ENCODE data around the gene NACC2.

Gene NACC2

DNA sequence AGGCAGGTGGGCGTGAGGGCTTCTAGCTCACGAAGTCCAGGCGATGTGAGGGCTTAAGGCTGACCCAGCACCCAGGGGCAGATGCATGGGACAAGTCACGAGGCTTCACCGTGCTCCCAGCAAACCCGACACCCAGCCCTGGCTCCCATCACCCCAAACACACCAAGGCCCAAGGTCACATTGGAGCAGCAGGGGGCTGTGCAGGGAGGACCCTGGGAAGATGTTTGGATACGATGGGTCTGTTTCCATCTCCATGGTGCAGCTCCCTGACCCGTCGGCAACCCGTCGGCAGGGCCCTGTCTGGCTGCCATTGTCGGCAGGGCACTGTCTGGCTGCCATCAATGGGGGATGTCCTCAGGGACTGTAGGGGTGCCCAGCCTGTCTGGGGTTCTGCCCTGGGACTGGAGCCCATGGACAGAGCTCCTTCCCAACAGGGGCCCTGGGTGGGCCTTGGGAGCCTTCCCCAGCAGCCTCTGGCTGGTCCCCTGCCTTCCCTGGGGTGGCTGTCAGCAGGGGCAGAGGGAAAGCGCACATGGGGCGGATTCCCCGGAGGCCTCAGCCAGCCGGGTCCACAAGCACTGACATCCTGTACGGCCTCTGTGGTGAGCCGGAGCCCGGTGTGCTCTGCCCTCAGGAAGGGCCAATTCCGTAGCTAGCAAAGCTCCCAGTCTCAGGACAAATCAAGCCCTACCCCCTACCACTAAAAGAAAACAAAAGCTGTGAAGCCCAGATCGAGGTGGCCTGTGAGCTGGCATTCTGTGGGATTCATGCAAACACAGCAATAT lies 47.1 kb downstream of the NACC2 start:
- Histone ChIP-seq H4K91ac (ENCODE audit: low read depth, low read length) (no peak overlapping the region), H3K14ac (ENCODE audit: low read length) (no peak overlapping the region), H2BK120ac (ENCODE audit: insufficient read depth, low read length, poor library complexity) (no peak overlapping the region), H4K12ac (ENCODE audit: low read depth, low read length) (no peak overlapping the region), H3K36me3 (ENCODE audit: control insufficient read depth in 1 of 2, insufficient read depth in 2 of 2, low read length in 2 of 2) (peaks cover 37 to 44% of the 10 kb centered on the region in 2 experiments), H3K9me3 (ENCODE audit: insufficient read depth, low read depth, low read length) (no peaks in the 10 kb centered on the region), H4K8ac (ENCODE audit: low read depth, low read length) (no peak overlapping the region), H3K79me1 (ENCODE audit: low read length) (peaks cover 17% of the 10 kb centered on the region), H3K4me1 (ENCODE audit: control insufficient read depth in 1 of 2, insufficient read depth in 2 of 2, low read length in 2 of 2) (peaks cover 8 to 18% of the 10 kb centered on the region in 2 experiments), H3K27ac (ENCODE audit: low read depth, low read length) (no peak overlapping the region), H2AFZ (ENCODE audit: insufficient read depth, low read length, poor library complexity) (no peak overlapping the region), H3K4me2 (ENCODE audit: low read length) (no peak overlapping the region), H3K4me3 (ENCODE audit: low read depth, low read length) (no peak overlapping the region), H3K79me2 (ENCODE audit: control insufficient read depth, insufficient read depth, low read length, poor library complexity) (peaks cover 7% of the 10 kb centered on the region), H2BK5ac (ENCODE audit: low read depth, low read length, poor library complexity) (no peak overlapping the region), H3K23ac (ENCODE audit: low read length) (no peak overlapping the region), H2BK12ac (ENCODE audit: low read length) (no peak overlapping the region), H3K18ac (ENCODE audit: low read length) (no peak overlapping the region), H2AK5ac (ENCODE audit: low read length) (no peak overlapping the region), H3K4ac (ENCODE audit: low read depth, low read length) (no peak overlapping the region), H3K9ac (ENCODE audit: low read length) (no peak overlapping the region), H3K27me3 (ENCODE audit: insufficient read depth, low read length) (no peaks in the 10 kb centered on the region)
- no peak for DNase-seq
- no CpG with 5 or more reads among the region's 21 CpGs for WGBS (ENCODE audit: extremely low coverage, insufficient coverage, insufficient read length)

DNA sequence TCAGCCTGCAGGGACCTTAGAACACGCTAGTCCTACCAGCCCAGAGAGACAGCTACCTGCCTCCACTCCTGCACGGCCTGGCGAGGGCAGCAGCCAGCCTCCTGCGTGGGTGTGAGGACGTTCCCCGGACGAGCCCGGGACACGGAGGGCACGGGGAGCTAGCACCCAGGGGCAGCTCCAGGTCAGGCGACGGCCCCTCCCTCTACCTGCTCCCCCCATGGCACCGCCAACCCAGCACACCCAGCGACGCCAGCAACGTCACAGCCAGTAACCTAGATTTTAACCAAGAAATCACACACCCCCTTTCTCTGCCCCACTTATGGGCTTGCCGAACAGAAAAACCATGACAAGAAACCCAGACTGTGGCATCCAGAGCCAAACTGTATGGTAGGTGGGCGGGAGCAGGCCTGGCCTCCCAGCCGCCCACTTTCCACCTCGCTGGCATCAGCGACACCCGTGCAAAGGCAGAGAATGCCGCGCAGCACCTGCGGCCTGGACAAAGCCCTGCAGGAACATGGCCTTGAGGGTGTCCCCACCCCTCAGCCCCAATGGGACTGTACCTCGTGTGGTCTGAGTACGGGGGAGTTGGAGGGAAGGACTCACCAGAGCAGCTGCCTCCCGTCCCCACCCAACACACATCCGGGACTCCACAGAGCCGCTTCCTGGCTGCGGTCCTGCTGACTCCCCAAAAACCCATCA lies 47.9 kb downstream of the NACC2 start:
- Histone ChIP-seq H3K4ac (ENCODE audit: low read depth, low read length) (no peak overlapping the region), H4K91ac (ENCODE audit: low read depth, low read length) (no peak overlapping the region), H2AFZ (ENCODE audit: insufficient read depth, low read length, poor library complexity) (no peak overlapping the region), H2AK5ac (ENCODE audit: low read length) (no peak overlapping the region), H4K8ac (ENCODE audit: low read depth, low read length) (no peak overlapping the region), H3K4me3 (ENCODE audit: low read depth, low read length) (no peak overlapping the region), H3K9ac (ENCODE audit: low read length) (no peak overlapping the region), H3K4me2 (ENCODE audit: low read length) (no peak overlapping the region), H2BK12ac (ENCODE audit: low read length) (no peak overlapping the region), H3K79me2 (ENCODE audit: control insufficient read depth, insufficient read depth, low read length, poor library complexity) (peaks cover 4% of the 10 kb centered on the region), H4K12ac (ENCODE audit: low read depth, low read length) (no peak overlapping the region), H3K9me3 (ENCODE audit: insufficient read depth, low read depth, low read length) (no peaks in the 10 kb centered on the region), H3K36me3 (ENCODE audit: control insufficient read depth in 1 of 2, insufficient read depth in 2 of 2, low read length in 2 of 2) (peaks cover 37 to 44% of the 10 kb centered on the region in 2 experiments), H2BK120ac (ENCODE audit: insufficient read depth, low read length, poor library complexity) (no peak overlapping the region), H2BK5ac (ENCODE audit: low read depth, low read length, poor library complexity) (no peak overlapping the region), H3K23ac (ENCODE audit: low read length) (no peak overlapping the region), H3K79me1 (ENCODE audit: low read length) (peaks cover 10% of the 10 kb centered on the region), H3K18ac (ENCODE audit: low read length) (no peak overlapping the region), H3K4me1 (ENCODE audit: control insufficient read depth in 1 of 2, insufficient read depth in 2 of 2, low read length in 2 of 2) (peaks cover 2 to 11% of the 10 kb centered on the region in 2 experiments), H3K27me3 (ENCODE audit: insufficient read depth, low read length) (no peaks in the 10 kb centered on the region), H3K27ac (ENCODE audit: low read depth, low read length) (no peak overlapping the region), H3K14ac (ENCODE audit: low read length) (no peak overlapping the region)
- no CpG with 5 or more reads among the region's 31 CpGs for WGBS (ENCODE audit: extremely low coverage, insufficient coverage, insufficient read length)
- DNase-seq = no peak

DNA sequence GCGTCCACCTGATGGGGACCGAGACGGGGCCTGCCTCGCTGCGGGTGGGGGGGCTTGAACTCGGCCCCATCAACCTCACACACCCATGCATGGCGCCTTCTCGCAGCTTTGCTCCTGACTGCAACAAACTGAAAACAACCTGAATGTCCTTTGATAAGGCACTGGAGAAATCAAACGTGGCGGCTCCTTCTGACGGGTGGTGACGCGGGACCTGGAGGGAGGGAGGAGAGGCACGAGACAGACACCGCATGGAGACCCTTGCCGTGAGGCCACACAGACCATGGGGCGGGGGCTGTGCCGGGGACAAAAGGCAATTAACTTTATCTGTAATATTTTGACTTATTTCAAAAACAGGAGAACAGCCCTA lies 48.6 kb downstream of the NACC2 start:
- peaks cover 7% of the 10 kb centered on the region for H3K79me1 ChIP-seq (ENCODE audit: low read length)
- H3K23ac ChIP-seq (ENCODE audit: low read length) = no peak overlapping the region
- no peak overlapping the region for H3K4me3 ChIP-seq (ENCODE audit: low read depth, low read length)
- H2BK120ac ChIP-seq (ENCODE audit: insufficient read depth, low read length, poor library complexity) = no peak overlapping the region
- no peak overlapping the region for H3K9ac ChIP-seq (ENCODE audit: low read length)
- H3K9me3 ChIP-seq (ENCODE audit: insufficient read depth, low read depth, low read length) = no peaks in the 10 kb centered on the region
- no peaks in the 10 kb centered on the region for H3K27me3 ChIP-seq (ENCODE audit: insufficient read depth, low read length)
- no peak overlapping the region for H4K91ac ChIP-seq (ENCODE audit: low read depth, low read length)
- no peak overlapping the region for H2BK12ac ChIP-seq (ENCODE audit: low read length)
- no peak overlapping the region for H4K8ac ChIP-seq (ENCODE audit: low read depth, low read length)
- no CpG with 5 or more reads among the region's 18 CpGs for WGBS (ENCODE audit: extremely low coverage, insufficient coverage, insufficient read length)
- no peak overlapping the region for H2BK5ac ChIP-seq (ENCODE audit: low read depth, low read length, poor library complexity)
- H3K18ac ChIP-seq (ENCODE audit: low read length) = no peak overlapping the region
- no peak overlapping the region for H4K12ac ChIP-seq (ENCODE audit: low read depth, low read length)
- no peak overlapping the region for H2AFZ ChIP-seq (ENCODE audit: insufficient read depth, low read length, poor library complexity)
- H3K14ac ChIP-seq (ENCODE audit: low read length) = no peak overlapping the region
- H3K79me2 ChIP-seq (ENCODE audit: control insufficient read depth, insufficient read depth, low read length, poor library complexity) = peaks cover 2% of the 10 kb centered on the region
- peaks cover 2 to 11% of the 10 kb centered on the region in 2 experiments for H3K4me1 ChIP-seq (ENCODE audit: control insufficient read depth in 1 of 2, insufficient read depth in 2 of 2, low read length in 2 of 2)
- no peak overlapping the region for H3K4ac ChIP-seq (ENCODE audit: low read depth, low read length)
- DNase-seq = no peak
- no peak overlapping the region for H2AK5ac ChIP-seq (ENCODE audit: low read length)
- peaks cover 37 to 44% of the 10 kb centered on the region in 2 experiments for H3K36me3 ChIP-seq (ENCODE audit: control insufficient read depth in 1 of 2, insufficient read depth in 2 of 2, low read length in 2 of 2)
- H3K27ac ChIP-seq (ENCODE audit: low read depth, low read length) = no peak overlapping the region
- H3K4me2 ChIP-seq (ENCODE audit: low read length) = no peak overlapping the region

DNA sequence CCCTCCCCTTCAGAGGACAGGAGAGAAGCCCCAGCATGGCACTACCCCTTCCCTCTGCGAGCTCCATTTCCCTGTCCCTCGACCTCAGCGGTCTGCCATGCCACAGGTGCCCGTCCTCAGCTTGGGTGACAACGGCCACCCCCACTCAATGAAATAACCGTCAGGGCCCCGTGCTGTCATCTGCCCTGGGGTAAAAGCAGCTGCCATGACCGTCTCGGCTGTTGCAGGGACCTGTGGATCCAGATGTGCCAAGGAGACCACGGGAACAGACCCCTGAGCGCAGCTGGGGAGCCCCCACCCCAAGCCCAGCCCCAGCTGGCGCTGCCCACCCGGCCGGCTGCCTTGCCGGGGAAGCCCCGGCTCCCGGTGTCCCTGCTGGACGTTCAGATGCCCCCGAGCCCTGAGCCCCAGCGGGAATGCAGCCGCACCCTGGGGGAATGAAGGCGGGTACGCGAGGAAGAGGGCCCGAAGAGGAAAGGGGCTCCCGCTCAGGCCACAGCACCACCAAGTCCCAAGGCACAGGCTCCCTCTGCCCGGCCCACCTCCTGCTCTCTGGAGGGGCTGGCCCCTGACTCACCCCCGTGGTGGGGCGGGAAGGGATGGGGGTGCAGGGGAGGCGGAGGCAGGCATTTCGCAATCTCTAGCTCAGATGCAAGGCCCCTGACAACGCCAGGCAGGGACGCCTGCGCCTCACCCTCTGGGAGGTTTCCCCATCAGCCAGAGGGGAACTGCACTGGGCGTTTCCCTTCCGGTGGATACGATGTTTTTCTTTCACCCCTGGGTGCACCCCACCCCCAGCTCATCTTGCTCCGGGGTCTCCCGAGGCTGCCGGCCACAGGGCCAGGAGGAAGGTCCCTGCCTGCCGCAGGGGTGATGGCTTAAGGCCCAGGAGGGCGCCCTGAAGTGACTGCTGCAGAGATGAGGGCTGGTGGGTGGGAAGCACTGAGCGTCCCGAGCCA lies 49.2 kb downstream of the NACC2 start:
- Histone ChIP-seq H3K36me3 (ENCODE audit: control insufficient read depth in 1 of 2, insufficient read depth in 2 of 2, low read length in 2 of 2) (peaks cover 37 to 44% of the 10 kb centered on the region in 2 experiments), H4K8ac (ENCODE audit: low read depth, low read length) (no peak overlapping the region), H3K14ac (ENCODE audit: low read length) (no peak overlapping the region), H3K79me1 (ENCODE audit: low read length) (peaks cover under 1% of the 10 kb centered on the region), H3K4me3 (ENCODE audit: low read depth, low read length) (no peak overlapping the region), H3K23ac (ENCODE audit: low read length) (no peak overlapping the region), H2AK5ac (ENCODE audit: low read length) (no peak overlapping the region), H3K79me2 (ENCODE audit: control insufficient read depth, insufficient read depth, low read length, poor library complexity) (no peaks in the 10 kb centered on the region), H3K27ac (ENCODE audit: low read depth, low read length) (no peak overlapping the region), H2BK12ac (ENCODE audit: low read length) (no peak overlapping the region), H3K27me3 (ENCODE audit: insufficient read depth, low read length) (no peaks in the 10 kb centered on the region), H3K9me3 (ENCODE audit: insufficient read depth, low read depth, low read length) (no peaks in the 10 kb centered on the region), H2BK120ac (ENCODE audit: insufficient read depth, low read length, poor library complexity) (no peak overlapping the region), H3K4ac (ENCODE audit: low read depth, low read length) (no peak overlapping the region), H3K4me2 (ENCODE audit: low read length) (no peak overlapping the region), H4K12ac (ENCODE audit: low read depth, low read length) (no peak overlapping the region), H2BK5ac (ENCODE audit: low read depth, low read length, poor library complexity) (no peak overlapping the region), H3K4me1 (ENCODE audit: control insufficient read depth in 1 of 2, insufficient read depth in 2 of 2, low read length in 2 of 2) (peaks cover 2 to 10% of the 10 kb centered on the region in 2 experiments), H2AFZ (ENCODE audit: insufficient read depth, low read length, poor library complexity) (no peak overlapping the region), H3K9ac (ENCODE audit: low read length) (no peak overlapping the region), H4K91ac (ENCODE audit: low read depth, low read length) (no peak overlapping the region), H3K18ac (ENCODE audit: low read length) (no peak overlapping the region)
- no CpG with 5 or more reads among the region's 44 CpGs for WGBS (ENCODE audit: extremely low coverage, insufficient coverage, insufficient read length)
- DNase-seq = no peak

All from trophoblast cell (in vitro differentiated cells and primary cell).